OCI-LY7 (cell line): ENCODE results near the gene TRAF3. TPM values are rescaled to one million over a fixed set of nuclear protein-coding genes. Genes with fewer than 3 reads are reported as not detected.

Source experiments
- BruUV-seq: library from RNA; stranded (reverse); fragments of 400-500 nt; replicated peaks from 2 replicates; lab custom pipeline; 2021; lab: Mats Ljungman, UMichigan
- CTCF ChIA-PET: fragments of 300-600 bp; sonication (Branson Sonifier 250); formaldehyde crosslinking; loops from one replicate; lab custom pipeline; 2022; ENCODE audit warnings: antibody characterized with exemption; ENCODE audit not compliant: unreplicated experiment; lab: Charles Lee
- POLR2A ChIA-PET: fragments of 300-600 bp; sonication (Branson Sonifier 250); formaldehyde crosslinking; loops from one replicate; lab custom pipeline; 2022; ENCODE audit warnings: antibody characterized with exemption; lab: Charles Lee
- DNase-seq: peaks from one replicate; pipeline ENCODE4 v3.0.0-alpha.2; 2015; ENCODE audit warnings: low spot score
- H2AFZ ChIP-seq: fragments of 200-600 bp; sonication (generic), shearing (Covaris generic); 2 replicates; pipeline ENCODE4 v1.6.1; 2014; ENCODE audit warnings: mild to moderate bottlenecking, antibody characterized with exemption, low read length, moderate library complexity
- H3K27ac ChIP-seq: fragments of 200-600 bp; sonication (generic); 2 replicates; pipeline ENCODE4 v1.5.1; 2014; ENCODE audit warnings: mixed run types, low read depth, mild to moderate bottlenecking, moderate library complexity, low read length, inconsistent platforms; ENCODE audit not compliant: poor library complexity, severe bottlenecking
- H3K36me3 ChIP-seq: fragments of 200-600 bp; sonication (generic); 2 replicates; pipeline ENCODE4 v1.6.1; 2014; ENCODE audit warnings: mild to moderate bottlenecking, antibody characterized with exemption, low read length, moderate library complexity, mixed read lengths; ENCODE audit not compliant: insufficient read depth
- H3K4me1 ChIP-seq: fragments of 200-600 bp; sonication (generic); 2 replicates; pipeline ENCODE4 v1.5.1; 2014; ENCODE audit warnings: mild to moderate bottlenecking, low read length; ENCODE audit not compliant: insufficient read depth, poor library complexity, severe bottlenecking
- H3K4me2 ChIP-seq: fragments of 200-600 bp; sonication (generic); 2 replicates; pipeline ENCODE4 v1.6.1; 2014; ENCODE audit warnings: mild to moderate bottlenecking, low read length
- H3K4me3 ChIP-seq: fragments of 200-600 bp; sonication (generic); 2 replicates; pipeline ENCODE4 v1.5.1; 2014; ENCODE audit warnings: mild to moderate bottlenecking, low read depth, low read length; ENCODE audit not compliant: poor library complexity, severe bottlenecking
- H3K79me2 ChIP-seq: fragments of 200-600 bp; sonication (generic); 2 replicates; pipeline ENCODE4 v1.6.1; 2016; ENCODE audit warnings: low read depth, mild to moderate bottlenecking, low read length, moderate library complexity, mixed read lengths; ENCODE audit not compliant: insufficient read depth
- H3K9me2 ChIP-seq: fragments of 200-600 bp; sonication (generic); 2 replicates; pipeline ENCODE4 v1.6.1; 2016; ENCODE audit warnings: mild to moderate bottlenecking, low read length, mixed read lengths; ENCODE audit not compliant: insufficient read depth
- H3K9me3 ChIP-seq: fragments of 200-600 bp; sonication (generic); 2 replicates; pipeline ENCODE4 v1.6.1; 2014; ENCODE audit warnings: mild to moderate bottlenecking, mixed run types, low read length, mixed read lengths
- H4K20me1 ChIP-seq: fragments of 200-600 bp; sonication (generic); 2 replicates; pipeline ENCODE4 v1.6.1; 2014; ENCODE audit warnings: mild to moderate bottlenecking, antibody characterized with exemption, low read length, moderate library complexity, mixed read lengths; ENCODE audit not compliant: insufficient read depth
- EZH2phosphoT487 ChIP-seq: fragments of 200-600 bp; sonication (generic); IDR thresholded peaks from 2 replicates; pipeline ENCODE4 v1.6.1; 2018; ENCODE audit warnings: low read depth, borderline replicate concordance, mild to moderate bottlenecking, mixed run types, antibody characterized with exemption, low read length, moderate library complexity, mixed read lengths
- intact Hi-C: fragments of 100-400 bp; cut with micrococcal nuclease; formaldehyde crosslinking; loops from one replicate; pipeline ENCODE4 v1.10.0; 2022; ENCODE audit not compliant: unreplicated experiment
- total RNA-seq, 2 experiments: library from RNA; depleted of rRNA in 1 of 2; stranded (reverse); fragments of >200 nt in 1 of 2; shearing (Covaris generic) in 1 of 2; gene quantifications; 2 replicates each; pipeline ENCODE4 v1.2.3, GENCODE V29; 2014 to 2022
- TF ChIP-seq, protein P1 (sequence below): fragments of 200-600 bp; sonication (generic); conservative IDR thresholded peaks from 2 replicates; pipeline ENCODE4 v1.5.1; 2014; ENCODE audit warnings: mild to moderate bottlenecking, antibody characterized with exemption, low read length, moderate library complexity, mixed read lengths

Gene TRAF3
- total RNA-seq, 2 experiments from 2014 or later: 0.82 to 2.9 TPM

DNA sequence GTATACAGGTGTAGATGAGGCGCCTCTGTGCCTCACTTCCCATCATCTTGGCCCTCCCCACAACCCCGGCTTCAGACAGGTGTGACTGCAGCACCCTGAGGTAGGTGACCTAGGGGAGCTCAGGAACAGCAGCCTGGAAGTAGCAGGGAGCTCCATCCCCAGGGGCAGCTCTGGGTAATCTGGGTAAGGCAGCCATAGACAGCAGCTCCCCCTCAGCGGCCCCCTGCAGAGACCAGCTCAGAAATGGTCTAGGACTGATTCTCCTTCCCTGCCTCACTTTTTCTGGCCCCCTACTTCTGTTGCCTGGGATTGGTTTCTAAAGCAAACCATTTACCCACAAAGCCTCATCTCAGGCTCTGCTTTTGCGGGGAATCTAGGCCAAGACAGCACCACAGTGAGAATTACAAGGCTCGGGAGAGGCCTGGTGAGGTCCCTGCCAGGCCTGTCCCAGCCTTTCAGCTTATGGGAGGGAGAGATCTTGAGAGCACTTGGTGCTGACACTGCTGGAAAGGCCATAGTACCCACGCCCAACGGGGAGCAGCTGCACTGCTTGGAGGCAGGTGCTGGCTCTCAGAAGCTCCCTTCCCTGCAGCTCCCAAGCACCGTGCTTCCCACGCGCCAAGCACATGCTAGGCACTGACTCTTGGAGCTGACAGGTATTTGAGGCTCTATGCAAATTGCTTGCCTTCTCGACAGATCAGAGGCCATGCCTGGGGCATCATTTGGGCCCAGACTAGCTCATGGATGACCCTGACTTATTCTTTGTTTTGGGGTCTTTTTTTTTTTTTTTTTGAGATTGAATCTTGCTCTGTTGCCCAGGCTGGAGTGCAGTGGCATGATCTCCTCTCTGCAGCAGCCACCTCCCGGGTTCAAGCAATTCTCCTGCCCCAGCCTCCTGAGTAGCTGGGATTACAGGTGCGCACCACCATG is 45.1 kb upstream of the TRAF3 start:
- no peak for DNase-seq
- no peaks in the 10 kb centered on the region for H3K9me3 ChIP-seq
- no peaks in the 10 kb centered on the region for H3K9me2 ChIP-seq
- no peaks in the 10 kb centered on the region for H4K20me1 ChIP-seq
- TF ChIP-seq EZH2phosphoT487: no peak
- TF ChIP-seq, protein P1, sequence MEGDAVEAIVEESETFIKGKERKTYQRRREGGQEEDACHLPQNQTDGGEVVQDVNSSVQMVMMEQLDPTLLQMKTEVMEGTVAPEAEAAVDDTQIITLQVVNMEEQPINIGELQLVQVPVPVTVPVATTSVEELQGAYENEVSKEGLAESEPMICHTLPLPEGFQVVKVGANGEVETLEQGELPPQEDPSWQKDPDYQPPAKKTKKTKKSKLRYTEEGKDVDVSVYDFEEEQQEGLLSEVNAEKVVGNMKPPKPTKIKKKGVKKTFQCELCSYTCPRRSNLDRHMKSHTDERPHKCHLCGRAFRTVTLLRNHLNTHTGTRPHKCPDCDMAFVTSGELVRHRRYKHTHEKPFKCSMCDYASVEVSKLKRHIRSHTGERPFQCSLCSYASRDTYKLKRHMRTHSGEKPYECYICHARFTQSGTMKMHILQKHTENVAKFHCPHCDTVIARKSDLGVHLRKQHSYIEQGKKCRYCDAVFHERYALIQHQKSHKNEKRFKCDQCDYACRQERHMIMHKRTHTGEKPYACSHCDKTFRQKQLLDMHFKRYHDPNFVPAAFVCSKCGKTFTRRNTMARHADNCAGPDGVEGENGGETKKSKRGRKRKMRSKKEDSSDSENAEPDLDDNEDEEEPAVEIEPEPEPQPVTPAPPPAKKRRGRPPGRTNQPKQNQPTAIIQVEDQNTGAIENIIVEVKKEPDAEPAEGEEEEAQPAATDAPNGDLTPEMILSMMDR: no peak
- BruUV-seq: no TSS peak
- intact Hi-C loops: no loop called here
- ChIA-PET POLR2A (interaction anchor here (0.6 to 0.8 kb wide), 6 partner anchors 20 to 864 kb away, joined by 3 to 6 read pairs (median 3); no protein-coding TSS in a partner anchor), CTCF (interaction anchor here (0.5 kb wide), 1 partner anchor 16 kb away, joined by 4 read pairs; no protein-coding TSS in a partner anchor)
- no peak overlapping the region for H3K4me2 ChIP-seq
- H2AFZ ChIP-seq: no peak overlapping the region
- no peaks in the 10 kb centered on the region for H3K79me2 ChIP-seq
- no peak overlapping the region for H3K27ac ChIP-seq
- H3K4me1 ChIP-seq: no peaks in the 10 kb centered on the region
- H3K4me3 ChIP-seq: no peak overlapping the region
- peaks cover 23% of the 10 kb centered on the region; the same call in 1 of the 2 replicates for H3K36me3 ChIP-seq

DNA sequence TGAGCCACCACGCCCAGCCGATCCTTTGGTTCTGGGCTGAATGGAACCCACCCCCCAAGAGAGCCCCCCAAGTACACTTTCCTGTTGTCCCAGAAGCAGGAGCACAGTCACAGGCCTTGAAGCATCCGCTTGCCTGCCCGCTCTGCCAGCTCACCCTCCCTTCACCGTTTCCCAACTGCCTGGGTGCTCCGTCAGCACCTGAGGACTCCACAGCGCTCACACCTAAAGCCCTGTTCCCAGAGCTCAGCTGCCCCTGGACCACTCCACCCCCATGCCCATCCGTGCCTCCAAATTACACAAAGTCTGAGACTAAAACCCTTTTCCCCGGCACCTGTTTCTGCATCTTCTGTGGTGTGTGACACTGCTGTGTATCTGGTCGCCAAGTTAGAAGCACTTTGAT is 44.3 kb upstream of the TRAF3 start:
- DNase-seq: no peak
- Histone ChIP-seq H3K9me3 (no peaks in the 10 kb centered on the region), H3K4me2 (no peak overlapping the region), H3K4me1 (no peaks in the 10 kb centered on the region), H3K27ac (no peak overlapping the region), H3K36me3 (peaks cover 16% of the 10 kb centered on the region; the same call in 1 of the 2 replicates), H3K79me2 (no peaks in the 10 kb centered on the region), H4K20me1 (no peaks in the 10 kb centered on the region), H3K4me3 (no peak overlapping the region), H2AFZ (no peak overlapping the region), H3K9me2 (no peaks in the 10 kb centered on the region)
- TF ChIP-seq, protein P1: no peak
- TF ChIP-seq EZH2phosphoT487: no peak
- intact Hi-C loops: no loop called here
- POLR2A ChIA-PET: interaction anchor here (0.6 to 0.8 kb wide), 4 partner anchors 74 to 863 kb away, joined by 3 to 6 read pairs (median 3); no protein-coding TSS in a partner anchor
- CTCF ChIA-PET: no interaction called here
- no TSS peak for BruUV-seq
